Measurements from ENCODE around the gene EVPLL.
"Not testable (repeated sequence)": the region's sequence is repeated elsewhere in the genome, so short reads cannot be mapped to it uniquely, and the experiment has no call there.

The EVPLL gene

GRCh38 chr17:18377437-18378204, at the start of gene EVPLL:
TSS of gene EVPLL (plus strand) at chr17:18377778. CDS start at chr17:18380938, 3,160 bp downstream.
- peak within 1 kb of the TSS; percentile 56 for H3K4me3 ChIP-seq (ENCODE audit: low read length)
- peak; percentile 98 for DNase-seq (ENCODE audit: low read depth)
- TF ChIP-seq CTCF (IDR thresholded peaks at IDR 0.05; ENCODE audit: insufficient read depth, low read depth, low read length, missing control alignments) = no peak

- TF ChIP-seq CTCF (IDR thresholded peaks at IDR 0.05; ENCODE audit: insufficient read depth, low read depth, low read length, missing control alignments) = no peak
- DNase-seq (ENCODE audit: low read depth) = no peak
- no peak overlapping the region for H3K4me3 ChIP-seq (ENCODE audit: low read length)
Observed at GRCh38 chr17:18328643-18329204, 48.9 kb upstream of the EVPLL start.

GRCh38 chr17:18331879-18332278, 45.7 kb upstream of the EVPLL start:
- TF ChIP-seq CTCF (IDR thresholded peaks at IDR 0.05; ENCODE audit: insufficient read depth, low read depth, low read length, missing control alignments) = no peak
- DNase-seq (ENCODE audit: low read depth) = no peak
- H3K4me3 ChIP-seq (ENCODE audit: low read length) = no peak overlapping the region

- TF ChIP-seq CTCF (IDR thresholded peaks at IDR 0.05; ENCODE audit: insufficient read depth, low read depth, low read length, missing control alignments) = no peak
- H3K4me3 ChIP-seq (ENCODE audit: low read length) = no peak overlapping the region
- no peak for DNase-seq (ENCODE audit: low read depth)
Observed at GRCh38 chr17:18332909-18333489, 44.6 kb upstream of the EVPLL start.

- not testable (repeated sequence) for DNase-seq (ENCODE audit: low read depth)
Observed at GRCh38 chr17:18338158-18338557, 39.4 kb upstream of the EVPLL start.

GRCh38 chr17:18339933-18340332, 37.6 kb upstream of the EVPLL start:
- TF ChIP-seq CTCF (IDR thresholded peaks at IDR 0.05; ENCODE audit: insufficient read depth, low read depth, low read length, missing control alignments) = no peak
- DNase-seq (ENCODE audit: low read depth) = no peak
- no peak overlapping the region for H3K4me3 ChIP-seq (ENCODE audit: low read length)

More at GRCh38 chr17:18338158-18338557, 39.4 kb upstream of the EVPLL start:
- not testable (repeated sequence) for H3K4me3 ChIP-seq (ENCODE audit: low read length)

GRCh38 chr17:18344021-18344420, 33.6 kb upstream of the EVPLL start:
- no peak for TF ChIP-seq CTCF (IDR thresholded peaks at IDR 0.05; ENCODE audit: insufficient read depth, low read depth, low read length, missing control alignments)
- DNase-seq (ENCODE audit: low read depth) = no peak
- H3K4me3 ChIP-seq (ENCODE audit: low read length) = no peak overlapping the region

Data from epithelial cell of esophagus (primary cell).